Dermis blood vessel endothelial cell (primary cell): ENCODE measurements around the gene SSBP2. TPM values are rescaled to one million over a fixed set of nuclear protein-coding genes. Genes with fewer than 3 reads are reported as not detected.

Source experiments
- DNase-seq: peaks from one replicate; pipeline ENCODE4 v3.0.0; 2010
- total RNA-seq: library from RNA; depleted of rRNA; stranded (reverse); fragments of >200 nt; gene quantifications from 2 replicates; pipeline ENCODE4 v1.2.3, GENCODE V29; 2014

Gene SSBP2
- total RNA-seq, 1 donor from 2014 or later: 11.7 TPM

DNA sequence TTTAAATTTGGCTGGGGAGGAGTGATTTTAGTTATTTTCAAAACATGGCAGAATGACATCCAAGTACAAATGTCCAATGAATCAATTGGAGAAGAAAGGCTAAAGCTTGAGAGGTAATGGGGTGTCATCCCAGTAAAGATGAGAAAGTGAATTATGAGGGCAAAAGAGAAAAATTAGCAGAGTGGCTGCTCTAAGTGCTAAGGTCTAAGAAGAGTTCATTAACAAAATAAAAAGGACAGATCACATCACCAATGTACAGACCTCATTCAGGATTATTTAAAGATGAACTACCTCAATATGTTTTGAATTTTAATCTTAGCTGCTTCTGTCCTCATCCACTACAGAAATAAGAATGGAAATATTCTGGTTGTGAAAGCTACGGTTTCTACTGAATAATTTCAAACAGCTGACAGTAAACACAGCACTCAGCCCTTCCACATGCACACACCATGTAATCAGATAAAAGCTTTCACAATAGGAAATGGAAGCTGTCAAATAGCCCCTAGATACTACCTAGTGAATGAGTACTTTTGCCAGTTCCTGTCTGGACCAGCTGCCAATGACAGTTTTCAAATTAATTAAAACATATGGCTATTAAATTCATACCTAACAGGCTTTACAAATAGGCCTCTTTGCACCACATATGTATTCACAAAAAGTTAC is 171.5 kb downstream of the SSBP2 start:
- peak; percentile 63 for DNase-seq

DNA sequence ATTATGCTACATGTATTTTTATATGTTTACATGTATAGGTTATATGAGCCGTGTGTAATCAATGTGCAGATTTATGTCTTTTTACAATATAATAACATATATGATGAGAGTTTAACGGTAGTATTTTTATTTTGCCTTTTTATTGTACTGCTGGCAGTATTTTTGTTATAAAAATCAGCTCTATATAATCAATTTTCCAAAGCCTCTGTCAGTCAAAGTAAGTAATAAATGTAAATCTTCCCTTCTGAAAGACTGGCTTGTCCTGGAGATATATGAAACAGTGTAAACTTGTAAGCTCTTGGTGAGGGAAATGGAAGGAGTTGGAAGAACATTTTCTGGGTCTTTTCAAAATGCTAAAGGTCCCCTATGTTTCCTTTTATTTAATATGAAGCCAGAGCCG is 173.8 kb downstream of the SSBP2 start:
- no peak for DNase-seq

DNA sequence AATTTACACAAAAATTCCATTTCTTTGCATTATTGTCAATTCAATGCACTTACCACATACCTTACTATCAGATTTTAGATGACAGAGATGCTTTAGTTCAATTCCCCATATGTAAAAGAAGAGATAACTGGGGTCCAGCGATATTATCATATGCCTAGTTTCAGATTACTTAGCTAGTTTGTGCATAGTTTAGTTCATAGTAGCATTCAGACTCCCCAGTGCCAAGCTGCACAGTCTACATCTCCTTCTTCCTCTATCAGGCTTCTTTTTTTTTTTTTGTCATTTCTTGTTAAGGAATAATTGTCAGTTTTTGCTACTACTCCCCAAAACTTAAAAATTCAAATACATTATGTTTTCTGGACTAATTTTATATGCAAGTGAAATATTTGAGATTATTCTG is 175.0 kb downstream of the SSBP2 start:
- no peak for DNase-seq

DNA sequence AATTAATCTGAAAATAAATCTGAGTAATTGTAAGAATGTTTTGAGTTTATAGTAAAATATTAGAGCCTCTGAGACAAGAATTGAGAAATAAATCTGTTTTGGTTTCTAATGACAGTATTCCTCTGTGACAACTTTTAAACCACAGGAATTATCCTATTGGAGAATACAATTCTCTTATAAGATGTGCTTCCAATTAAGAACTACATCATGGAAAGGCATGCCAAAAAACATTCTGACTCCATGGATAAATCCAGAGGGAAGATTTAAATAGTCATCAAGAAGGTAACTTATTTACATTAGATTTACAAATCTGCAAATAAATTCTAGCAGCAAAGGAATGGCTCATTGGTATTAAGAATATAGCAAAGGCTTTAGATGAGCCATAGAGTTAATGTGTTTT is 178.7 kb downstream of the SSBP2 start:
- no peak for DNase-seq

DNA sequence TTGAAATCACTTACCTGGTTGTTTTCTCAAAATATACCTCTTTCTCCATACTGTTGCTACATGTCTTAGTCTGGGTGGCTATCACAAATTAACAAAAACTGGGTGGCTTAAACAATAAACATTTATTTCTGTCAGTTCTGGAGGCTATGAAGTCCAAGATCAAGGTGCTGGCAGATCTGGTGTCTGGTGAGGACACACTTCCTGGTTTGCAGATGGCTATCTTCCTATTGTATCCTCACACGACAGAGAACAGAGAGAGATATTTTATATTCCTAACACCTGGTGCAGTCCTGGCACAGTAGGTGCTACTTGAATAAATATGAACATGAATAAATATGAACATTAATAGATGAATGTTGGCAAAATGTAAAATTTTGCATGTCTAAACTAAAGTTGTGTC is 192.7 kb downstream of the SSBP2 start:
- peak; percentile 4 for DNase-seq

DNA sequence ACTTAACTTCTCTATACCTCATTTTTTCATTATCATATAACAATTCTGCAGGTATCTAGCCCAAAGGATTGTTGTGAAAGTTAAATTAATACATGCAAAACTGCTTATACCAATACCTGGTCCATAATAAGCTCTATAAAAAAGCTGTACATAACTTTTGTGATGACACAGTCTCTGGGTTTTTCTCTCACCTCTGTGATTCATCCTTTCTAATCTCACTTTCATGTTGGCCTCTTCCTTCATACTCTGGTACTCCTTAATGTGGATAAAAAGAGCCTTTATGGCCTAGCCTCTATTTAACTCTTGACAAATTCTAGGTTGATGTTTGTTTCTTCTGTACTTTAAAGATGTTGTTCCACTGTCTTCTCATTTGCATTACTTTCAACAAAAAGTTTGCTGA is 194.1 kb downstream of the SSBP2 start:
- no peak for DNase-seq

DNA sequence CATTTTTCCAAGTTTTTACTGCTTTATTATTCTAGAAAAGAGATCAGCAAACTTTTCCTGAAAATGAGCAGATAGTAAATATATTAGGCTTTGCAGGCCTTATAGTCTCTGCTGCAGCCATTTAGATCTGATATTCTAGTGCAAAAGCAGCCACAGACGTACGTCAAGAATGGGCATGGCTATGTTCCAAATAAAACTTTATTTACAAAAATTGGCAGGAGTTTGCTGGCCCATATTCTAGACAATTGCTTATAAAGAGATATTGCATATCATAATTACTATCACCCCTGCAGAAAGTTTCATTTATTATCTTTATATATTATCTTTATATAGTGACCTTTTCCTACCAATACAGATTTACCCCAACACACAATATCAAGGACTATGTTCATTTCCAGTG is 195.0 kb downstream of the SSBP2 start:
- no peak for DNase-seq

DNA sequence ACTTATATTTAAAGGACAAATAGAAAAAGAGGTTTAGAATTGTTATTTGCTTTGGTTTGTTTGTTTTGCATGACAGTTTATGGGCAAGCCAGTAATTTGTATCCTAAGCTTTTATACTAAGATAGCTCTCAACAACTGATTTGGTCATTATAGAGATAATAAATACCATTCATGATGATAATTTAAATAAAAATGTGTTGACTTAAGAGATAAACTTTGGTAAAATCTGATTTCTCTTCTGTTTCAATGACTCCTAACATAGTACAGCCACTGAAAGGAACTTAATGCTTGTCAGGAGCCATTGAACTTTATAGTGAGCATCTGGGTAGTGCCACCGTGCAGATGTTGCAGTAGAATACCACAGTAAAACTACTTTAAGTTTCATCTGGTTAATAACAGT is 196.2 kb downstream of the SSBP2 start:
- no peak for DNase-seq

DNA sequence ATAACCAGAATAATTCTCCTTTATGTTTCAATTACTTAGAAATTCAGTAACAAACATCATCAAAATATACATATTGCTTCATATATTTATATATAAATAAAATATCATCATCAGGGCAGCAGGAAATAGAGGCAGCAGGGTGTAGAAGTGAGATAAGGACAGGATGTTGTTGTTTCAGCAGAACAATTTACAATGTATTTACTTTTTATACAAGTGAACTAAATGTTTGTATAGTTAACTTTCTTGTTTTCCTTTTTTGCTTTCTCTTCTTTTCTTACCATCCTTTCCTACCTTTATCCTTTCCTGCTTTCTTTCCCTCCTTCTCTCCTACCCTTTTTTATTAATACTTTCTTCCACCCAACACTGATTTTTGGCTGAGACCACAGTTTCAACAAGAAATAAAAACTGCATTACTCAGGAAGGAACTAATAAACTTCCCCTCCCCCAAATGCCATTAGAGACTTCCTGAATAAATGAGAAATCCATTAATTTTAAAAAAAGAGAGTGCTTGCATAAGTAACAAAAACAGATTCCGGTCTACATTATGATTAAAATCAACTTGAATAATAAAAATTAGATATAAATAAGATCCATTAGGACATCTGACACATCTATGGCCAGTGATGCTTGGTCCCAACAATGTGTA is 197.2 kb downstream of the SSBP2 start:
- DNase-seq: peak; percentile 60

DNA sequence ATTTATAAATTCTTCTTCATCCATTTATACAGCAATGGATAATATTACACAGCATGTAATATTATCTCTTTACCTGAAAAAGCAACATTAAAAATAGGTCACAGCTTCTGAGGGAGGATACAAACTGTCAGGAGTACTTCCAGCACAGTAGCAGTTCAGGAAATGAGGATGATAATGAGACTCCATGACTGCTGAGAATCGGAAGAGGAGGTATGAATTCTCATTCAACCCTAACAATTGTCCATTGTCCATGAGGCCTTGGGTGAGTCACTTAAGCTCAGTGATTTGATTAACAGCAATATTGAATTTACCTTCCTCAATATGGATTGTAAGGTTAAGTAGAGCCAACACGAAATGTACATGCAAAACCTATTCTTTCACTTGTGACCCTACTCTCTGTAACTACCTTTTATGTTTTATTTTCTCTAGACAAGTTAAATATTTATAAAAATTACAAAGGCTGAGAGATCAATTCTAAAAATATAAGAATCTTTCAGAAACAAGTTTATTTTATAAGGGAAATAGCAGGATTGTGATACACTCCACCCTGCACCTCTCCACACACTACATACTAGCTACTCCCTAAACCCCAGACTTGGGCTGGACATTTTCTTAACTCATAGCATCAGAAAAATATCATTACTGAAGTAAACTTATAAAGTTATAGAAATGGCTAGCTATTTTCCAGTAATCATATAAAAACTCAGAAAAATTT is 197.9 kb downstream of the SSBP2 start:
- peak; percentile 85 for DNase-seq

DNA sequence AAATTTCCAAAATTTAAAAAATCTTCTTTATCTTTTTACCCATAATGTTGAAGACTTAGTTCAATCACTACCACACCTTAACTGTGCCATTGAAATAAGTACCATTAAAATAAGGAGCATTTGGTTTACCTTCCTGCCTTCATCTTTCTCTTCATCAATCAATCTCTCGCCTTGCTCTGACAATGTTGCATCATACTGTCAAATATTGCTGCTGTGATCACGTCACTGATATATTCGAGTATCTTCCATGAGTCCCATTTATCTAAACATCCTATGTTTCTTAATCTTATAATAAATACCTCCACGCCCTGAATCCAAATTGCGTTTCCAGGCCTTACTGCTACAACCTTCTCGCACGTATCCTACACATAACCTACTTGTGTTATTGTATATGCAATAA is 201.8 kb downstream of the SSBP2 start:
- DNase-seq: no peak

DNA sequence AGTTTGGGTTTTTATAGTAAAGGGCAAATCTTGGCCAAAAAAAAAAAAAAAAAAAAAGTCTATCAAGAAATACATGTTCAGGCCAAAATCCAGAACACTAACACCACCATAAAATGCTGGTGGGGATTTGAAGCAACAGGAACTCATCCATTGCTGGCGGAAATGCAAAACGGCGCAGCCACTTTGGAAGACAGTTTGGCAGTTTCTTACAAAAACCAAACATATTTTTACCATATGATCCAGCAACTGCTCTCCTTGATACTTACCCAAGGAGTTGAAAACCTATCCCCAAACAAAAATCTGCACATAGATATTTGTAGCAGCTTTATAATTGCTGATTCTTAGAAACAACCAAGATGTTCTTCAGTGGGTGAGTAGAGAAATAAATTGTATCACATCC is 203.9 kb downstream of the SSBP2 start:
- DNase-seq: no peak

DNA sequence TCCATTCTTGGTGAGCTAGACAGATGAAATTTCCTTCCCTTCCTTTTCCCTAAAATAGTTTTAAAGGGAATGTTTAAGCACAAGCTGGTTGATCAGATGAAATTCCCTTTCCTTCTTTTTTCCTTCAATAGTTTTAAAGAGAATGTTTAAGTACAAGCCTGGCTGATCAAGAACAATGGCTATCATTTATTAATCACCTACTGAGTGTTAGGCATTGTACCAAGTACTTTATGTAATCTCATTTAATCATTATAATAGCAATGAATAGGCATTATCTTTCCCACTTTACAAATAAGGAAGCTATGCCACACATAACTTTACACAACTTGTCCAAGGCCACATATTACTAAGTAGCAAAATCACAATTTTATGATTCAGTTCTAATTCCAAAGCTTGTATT is 205.0 kb downstream of the SSBP2 start:
- DNase-seq: no peak

DNA sequence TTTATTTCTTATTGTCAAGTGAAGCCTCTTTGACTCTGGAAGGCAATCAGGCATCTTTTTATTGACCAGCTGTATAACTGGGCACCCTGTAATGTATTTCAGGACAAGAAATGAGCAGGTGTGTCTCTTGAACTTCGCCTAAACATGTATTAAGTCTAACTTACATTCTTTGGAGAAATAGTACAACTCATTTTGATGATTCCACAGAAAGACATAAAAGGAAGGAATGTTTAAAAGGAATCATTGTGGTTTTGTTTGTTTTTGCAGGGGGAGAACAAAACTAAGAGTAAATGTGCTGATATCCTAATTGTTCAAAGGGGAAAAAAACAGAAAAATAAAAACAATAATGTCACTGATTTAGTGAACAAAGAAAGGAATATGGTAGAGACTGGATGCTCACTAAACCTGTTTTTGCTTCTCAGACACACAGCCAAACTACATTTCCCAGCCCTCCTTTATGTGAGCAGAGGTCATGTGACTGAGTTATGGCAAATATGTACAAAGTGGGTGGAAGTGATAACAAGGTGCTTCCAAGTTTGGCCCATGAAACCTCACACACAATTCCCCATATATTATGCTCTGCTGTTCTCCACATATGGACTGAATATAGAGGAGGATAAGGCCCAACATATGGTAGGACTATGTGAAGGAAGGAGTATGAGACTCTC is 206.4 kb downstream of the SSBP2 start:
- no peak for DNase-seq

DNA sequence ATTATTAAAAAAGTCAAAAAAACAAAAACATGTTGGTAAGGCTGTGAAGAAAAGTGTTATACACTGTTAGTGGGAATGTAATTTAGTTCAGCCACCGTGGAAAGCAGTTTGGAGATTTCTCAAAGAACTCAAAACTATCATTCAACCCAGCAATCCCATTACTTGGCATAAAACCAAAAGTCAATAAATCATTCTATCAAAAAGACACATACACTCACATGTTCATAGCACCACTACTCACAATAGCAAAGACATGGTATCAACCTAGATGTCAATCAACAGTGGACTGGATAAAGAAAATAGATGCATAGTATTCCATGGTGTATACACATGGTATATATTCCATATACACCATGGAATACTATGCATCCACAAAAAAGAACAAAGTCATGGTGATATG is 208.7 kb downstream of the SSBP2 start:
- DNase-seq: no peak

DNA sequence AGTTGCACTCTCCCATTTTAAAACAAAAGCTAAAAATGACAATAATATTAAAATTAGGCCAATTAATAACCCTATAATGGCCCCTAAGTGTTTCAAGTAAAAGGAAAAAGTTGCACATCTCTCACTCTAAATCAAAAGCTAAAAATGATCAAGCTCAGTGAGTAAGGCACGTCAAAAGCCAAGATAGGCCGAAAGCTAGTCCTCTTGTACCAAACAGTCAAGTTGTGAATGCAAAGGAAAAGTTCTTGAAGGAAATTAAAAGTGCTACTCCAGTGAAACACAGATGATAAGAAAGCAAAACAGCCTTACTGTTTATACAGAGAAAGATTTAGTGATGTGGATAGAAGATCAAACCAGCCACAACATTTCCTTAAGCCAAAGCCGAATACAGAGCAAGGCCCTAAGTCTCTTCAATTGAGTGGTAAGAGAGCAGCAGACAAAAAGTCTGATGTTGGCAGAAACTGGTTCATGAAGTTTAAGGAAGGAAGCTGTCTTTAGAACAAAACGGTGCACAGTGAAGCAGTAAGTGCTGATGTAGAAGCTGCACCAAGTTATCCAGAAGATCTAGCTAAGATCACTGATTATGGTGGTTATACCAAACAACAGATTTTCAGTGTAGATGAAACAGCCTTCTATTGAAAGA is 212.9 kb downstream of the SSBP2 start:
- no peak for DNase-seq

DNA sequence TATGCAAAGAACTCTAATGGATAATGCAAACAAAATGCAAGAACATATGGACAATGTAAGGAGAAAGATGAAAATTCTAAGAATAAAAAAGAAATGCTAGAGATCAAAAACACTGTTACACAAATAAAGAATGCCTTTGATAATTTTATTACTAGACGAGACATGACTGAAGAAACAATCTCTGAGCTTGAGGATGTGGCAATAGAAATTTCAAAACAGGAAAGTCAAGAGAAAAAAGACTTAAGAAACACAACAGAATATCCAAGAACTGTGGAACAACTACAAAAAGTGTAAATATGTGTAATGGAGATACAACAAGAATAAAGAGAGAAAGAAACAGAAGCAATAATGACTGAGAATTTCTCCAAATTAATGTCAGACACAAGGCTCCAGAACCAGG is 216.5 kb downstream of the SSBP2 start:
- no peak for DNase-seq

DNA sequence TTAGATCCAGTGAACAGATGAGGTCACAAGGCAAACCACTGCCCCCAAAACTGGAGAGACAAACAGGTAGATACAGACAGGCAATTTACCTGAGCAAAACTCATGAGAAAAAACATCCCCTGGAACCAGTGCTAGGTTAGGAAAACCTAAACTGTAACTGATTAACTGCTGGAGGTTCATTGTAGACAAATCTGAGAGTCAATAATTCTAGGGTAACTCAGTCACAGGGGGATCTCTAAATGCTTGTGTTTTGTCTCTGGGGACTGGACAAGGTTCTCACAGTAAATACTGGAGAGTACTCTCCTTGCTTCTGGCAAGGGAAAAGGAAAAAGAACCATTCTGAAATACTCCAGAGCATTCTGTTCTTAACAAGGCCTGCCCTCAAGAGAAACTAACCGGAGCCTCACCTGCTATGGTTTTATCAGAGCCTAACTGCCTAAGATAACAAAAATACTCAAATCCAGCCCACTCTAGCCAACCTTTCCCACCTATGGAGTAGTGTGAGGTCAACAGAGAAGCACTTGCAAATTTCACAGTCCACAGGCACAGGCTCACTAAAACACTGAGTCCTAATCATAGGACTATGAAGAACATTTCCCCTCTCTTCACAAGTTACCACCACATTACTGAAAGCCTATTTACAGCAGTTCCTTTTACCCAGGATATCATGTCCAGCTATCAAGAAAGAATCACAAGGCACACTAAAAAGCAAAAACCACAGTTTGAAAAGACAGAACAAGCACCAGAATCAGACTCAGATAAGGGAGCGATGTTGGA is 217.1 kb downstream of the SSBP2 start:
- DNase-seq: no peak

DNA sequence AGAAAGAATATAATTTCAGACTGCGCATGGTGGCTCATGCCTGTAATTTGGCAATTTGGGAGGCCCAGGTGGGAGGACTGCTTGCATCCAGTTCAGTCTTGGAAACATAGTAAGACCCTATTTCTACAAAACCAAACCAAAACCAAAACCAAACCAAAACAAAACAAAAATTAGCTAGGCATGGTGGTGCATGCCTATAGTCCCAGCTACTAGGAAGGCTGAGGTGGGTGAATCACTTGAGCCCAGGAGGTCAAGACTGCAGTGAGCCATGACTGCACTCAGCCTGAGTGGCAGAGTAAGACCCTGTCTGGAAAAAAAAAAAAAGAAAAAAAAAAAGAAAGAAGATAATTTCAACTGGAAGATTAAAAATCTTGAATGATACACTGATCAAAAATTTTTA is 220.0 kb downstream of the SSBP2 start:
- DNase-seq: no peak

DNA sequence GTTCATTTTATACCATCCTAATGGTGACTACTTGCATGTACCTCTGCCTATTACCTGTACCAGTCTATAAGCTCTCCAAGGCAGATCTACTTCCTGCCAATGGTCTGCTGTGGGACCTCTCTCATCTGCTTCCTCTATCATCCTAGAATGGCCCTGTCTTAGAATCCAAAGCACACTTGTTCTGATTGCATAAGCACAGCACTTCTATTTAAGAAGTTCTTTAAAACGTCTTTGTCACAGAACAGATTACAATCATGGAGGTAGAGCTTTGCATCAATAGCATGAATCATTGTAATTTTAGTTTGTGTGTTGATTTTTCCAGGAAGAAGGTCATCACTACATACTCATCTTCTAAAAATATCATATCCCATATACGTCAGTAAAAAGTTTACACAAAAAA is 225.2 kb downstream of the SSBP2 start:
- peak; percentile 10 for DNase-seq

DNA sequence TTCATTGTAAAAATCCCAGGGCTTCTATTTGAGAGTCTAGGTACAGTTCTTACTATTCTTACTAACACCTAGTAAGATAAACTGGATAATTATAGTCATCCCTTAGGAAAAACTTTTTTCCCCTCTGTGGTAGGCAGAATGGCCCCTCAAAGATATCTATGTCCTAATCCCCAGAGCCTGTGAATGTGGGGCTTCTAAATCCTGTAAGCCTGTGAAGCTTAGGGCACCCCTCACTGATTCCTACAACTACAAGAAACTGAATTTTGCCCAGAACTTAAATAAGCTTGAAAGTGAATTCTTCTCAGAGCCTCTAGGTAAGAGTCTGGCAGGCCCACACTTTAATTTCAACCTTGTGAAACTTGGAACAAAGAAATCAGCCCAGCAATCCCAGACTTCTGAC is 226.9 kb downstream of the SSBP2 start:
- DNase-seq: no peak

DNA sequence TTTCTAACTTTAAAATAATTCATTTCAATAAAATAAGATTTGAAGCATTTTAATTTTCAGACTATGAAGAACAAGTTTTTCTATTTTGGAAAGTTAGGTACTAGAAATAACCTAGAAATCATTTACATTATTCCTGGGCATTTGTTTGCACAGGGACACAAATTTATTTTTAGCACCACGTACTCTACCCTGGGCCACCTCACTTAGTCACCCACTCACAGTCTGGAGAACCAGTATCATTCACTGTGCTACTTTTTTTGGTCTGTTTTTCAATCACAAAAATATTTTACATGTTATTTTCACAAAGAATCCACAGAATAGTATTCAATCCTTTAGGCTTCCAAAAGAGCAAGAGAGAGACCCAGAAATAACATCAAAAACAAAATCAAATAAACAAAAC is 228.3 kb downstream of the SSBP2 start:
- DNase-seq: no peak
